ENCODE measurements around the gene TULP4. TPM values are rescaled to one million over a fixed set of nuclear protein-coding genes. Genes with fewer than 3 reads are reported as not detected.

Gene TULP4
- total RNA-seq, 1 experiment from 2014 or later = 64.6 TPM

DNA sequence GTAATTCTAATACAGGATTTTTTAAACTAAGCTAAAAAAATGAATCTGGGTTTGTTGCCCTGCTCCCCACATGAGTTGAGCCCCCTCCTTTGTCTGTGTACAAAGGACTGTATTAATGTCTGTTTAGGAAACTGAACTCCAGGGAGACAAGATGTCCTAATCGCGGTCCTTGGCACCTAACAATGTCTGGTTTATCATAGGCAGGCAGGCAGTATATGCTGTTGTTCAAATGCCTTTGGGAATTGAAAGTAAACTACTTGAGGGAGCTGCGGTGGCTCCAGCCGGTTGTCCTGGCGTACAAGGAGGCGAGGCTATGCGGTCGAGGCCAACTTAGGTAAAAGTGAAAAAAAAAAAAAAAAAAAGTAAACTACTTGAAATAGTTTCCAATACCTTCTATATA is 98.5 kb downstream of the TULP4 start:
- Histone ChIP-seq H3T11ph (ENCODE audit: low read length) (no peak overlapping the region), H3K4me1 (ENCODE audit: insufficient read depth, low read length) (no peaks in the 10 kb centered on the region), H4K8ac (replicated peaks; ENCODE audit: insufficient read length, low read depth, low read length) (no peak overlapping the region), H4K5ac (ENCODE audit: insufficient read length, low read depth, low read length) (no peak overlapping the region), H3K23me2 (ENCODE audit: insufficient read length, low read depth, low read length, poor library complexity, severe bottlenecking) (no peaks in the 10 kb centered on the region), H3K56ac (ENCODE audit: insufficient read length, low read depth, low read length) (no peak overlapping the region), H3K4me2 (ENCODE audit: insufficient read depth, insufficient read length, low read length) (no peak overlapping the region), H2BK5ac (ENCODE audit: insufficient read length, low read length) (no peak overlapping the region), H3K27ac (ENCODE audit: insufficient read length, low read depth, low read length) (no peak overlapping the region), H3K14ac (ENCODE audit: insufficient read depth, low read length) (no peak overlapping the region), H2BK15ac (ENCODE audit: low read depth, low read length) (no peak overlapping the region), H4K20me1 (ENCODE audit: control insufficient read depth, insufficient read depth, insufficient read length) (no peaks in the 10 kb centered on the region), H3K27me3 (ENCODE audit: insufficient read depth, low read length) (no peaks in the 10 kb centered on the region), H2BK120ac (ENCODE audit: low read depth, low read length, poor library complexity, severe bottlenecking) (no peak overlapping the region), H3K79me1 (ENCODE audit: insufficient read depth, low read depth, low read length, poor library complexity, severe bottlenecking) (no peaks in the 10 kb centered on the region), H3K79me2 (ENCODE audit: insufficient read depth, low read length) (no peaks in the 10 kb centered on the region), H3K9ac (ENCODE audit: extremely low read depth, insufficient read length, low read length) (no peak overlapping the region), H2AFZ (ENCODE audit: low read length) (no peak overlapping the region), H3K9me3 (ENCODE audit: control insufficient read depth, low read depth, low read length) (no peaks in the 10 kb centered on the region), H4K91ac (ENCODE audit: insufficient read length, low read depth, low read length) (no peak overlapping the region), H2BK12ac (ENCODE audit: insufficient read length, low read depth, low read length) (no peak overlapping the region), H3K4ac (ENCODE audit: low read depth, low read length) (no peak overlapping the region), H3K23ac (ENCODE audit: insufficient read length, low read depth, low read length) (no peak overlapping the region), H2BK20ac (ENCODE audit: low read depth, low read length, poor library complexity, severe bottlenecking) (no peak overlapping the region), H2AK5ac (ENCODE audit: insufficient read length, low read length) (no peak overlapping the region), H3K18ac (ENCODE audit: insufficient read length, low read depth, low read length) (no peak overlapping the region)
- no peaks in the 10 kb centered on the region for H3K27me3 Mint-ChIP-seq (ENCODE audit: low read depth)
- H3K9me3 Mint-ChIP-seq = no peaks in the 10 kb centered on the region
- H3K36me3 Mint-ChIP-seq (ENCODE audit: insufficient read depth in 1 of 3, low read depth in 3 of 3) = peaks cover 3 to 20% (median 8%) of the 10 kb centered on the region in 3 experiments; a peak in 6 of 7 replicates
- TF ChIP-seq, protein P1, sequence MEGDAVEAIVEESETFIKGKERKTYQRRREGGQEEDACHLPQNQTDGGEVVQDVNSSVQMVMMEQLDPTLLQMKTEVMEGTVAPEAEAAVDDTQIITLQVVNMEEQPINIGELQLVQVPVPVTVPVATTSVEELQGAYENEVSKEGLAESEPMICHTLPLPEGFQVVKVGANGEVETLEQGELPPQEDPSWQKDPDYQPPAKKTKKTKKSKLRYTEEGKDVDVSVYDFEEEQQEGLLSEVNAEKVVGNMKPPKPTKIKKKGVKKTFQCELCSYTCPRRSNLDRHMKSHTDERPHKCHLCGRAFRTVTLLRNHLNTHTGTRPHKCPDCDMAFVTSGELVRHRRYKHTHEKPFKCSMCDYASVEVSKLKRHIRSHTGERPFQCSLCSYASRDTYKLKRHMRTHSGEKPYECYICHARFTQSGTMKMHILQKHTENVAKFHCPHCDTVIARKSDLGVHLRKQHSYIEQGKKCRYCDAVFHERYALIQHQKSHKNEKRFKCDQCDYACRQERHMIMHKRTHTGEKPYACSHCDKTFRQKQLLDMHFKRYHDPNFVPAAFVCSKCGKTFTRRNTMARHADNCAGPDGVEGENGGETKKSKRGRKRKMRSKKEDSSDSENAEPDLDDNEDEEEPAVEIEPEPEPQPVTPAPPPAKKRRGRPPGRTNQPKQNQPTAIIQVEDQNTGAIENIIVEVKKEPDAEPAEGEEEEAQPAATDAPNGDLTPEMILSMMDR (conservative IDR thresholded peaks at IDR 0.05) = no peak
- DNase-seq = no peak
- no CpG with 5 or more reads among the region's 8 CpGs for WGBS (ENCODE audit: extremely low coverage, insufficient read length, low lambda C conversion rate)
- H3K4me3 Mint-ChIP-seq = no peak overlapping the region
- H3K4me1 Mint-ChIP-seq = peaks cover 14 to 15% of the 10 kb centered on the region in 2 experiments
- H3K27ac Mint-ChIP-seq = no peak overlapping the region

Measured in H9 (cell line).